Measurements from ENCODE around the gene CRYGN. TPM values are rescaled to one million over a fixed set of nuclear protein-coding genes. Genes with fewer than 3 reads are reported as not detected.

Gene CRYGN
- total and polyA plus RNA-seq, 5 donors from 2014 or later: 0.30 to 0.39 (median 0.38) TPM; not detected in 1

GRCh38 chr7:151457534-151457933 lies 17.6 kb upstream of the CRYGN start:
- H3K27ac ChIP-seq (ENCODE audit: insufficient read depth, low read length, poor library complexity, severe bottlenecking): no peak overlapping the region
- no peak for DNase-seq
- H3K9me3 ChIP-seq (ENCODE audit: control insufficient read depth in 2 of 2, low read length in 2 of 2): peaks cover 8 to 11% of the 10 kb centered on the region in 2 experiments
- no peaks in the 10 kb centered on the region for H3K27me3 ChIP-seq (ENCODE audit: control insufficient read depth, insufficient read depth, low read length)
- H3K4me3 Mint-ChIP-seq: no peak overlapping the region
- H3K4me3 ChIP-seq (ENCODE audit: low read depth, low read length): no peak overlapping the region
- H3K4me1 Mint-ChIP-seq: no peaks in the 10 kb centered on the region
- H3K27me3 Mint-ChIP-seq: peaks cover 30% of the 10 kb centered on the region
- H3K9me3 Mint-ChIP-seq: peaks cover 0 to 9% (median 2%) of the 10 kb centered on the region in 7 donors
- ATAC-seq (ENCODE audit: low read depth in 2 of 2): no peak
- no peak overlapping the region for H3K27ac Mint-ChIP-seq
- no peaks in the 10 kb centered on the region for H3K4me1 ChIP-seq (ENCODE audit: control insufficient read depth, insufficient read depth, low read length, poor library complexity, severe bottlenecking)
- no peaks in the 10 kb centered on the region for H3K36me3 ChIP-seq (ENCODE audit: control insufficient read depth, insufficient read depth, low read length)
- no peaks in the 10 kb centered on the region for H3K36me3 Mint-ChIP-seq

DNA sequence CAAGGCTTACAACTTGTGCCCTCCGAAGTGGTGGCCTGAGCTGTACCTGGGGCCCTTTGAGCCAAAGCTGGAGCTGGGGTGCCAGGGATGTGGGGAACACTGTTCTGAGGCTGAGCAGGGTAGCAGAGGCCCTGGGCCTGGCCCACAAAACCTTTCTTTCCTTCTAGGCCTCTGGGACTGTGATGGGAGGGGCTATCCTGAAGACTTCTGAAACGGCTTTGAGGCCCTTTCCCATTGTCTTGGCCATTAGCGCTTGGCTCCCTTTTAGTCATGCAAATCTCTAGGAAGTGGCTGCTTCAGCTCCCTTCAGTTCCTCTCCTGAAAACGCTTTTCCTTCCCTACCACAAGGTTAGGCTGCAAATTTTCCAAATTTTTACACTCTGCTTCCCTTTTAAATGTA lies 16.8 kb upstream of the CRYGN start:
- Histone ChIP-seq H3K4me3 (ENCODE audit: low read depth, low read length) (no peak overlapping the region), H3K9me3 (ENCODE audit: control insufficient read depth in 2 of 2, low read length in 2 of 2) (peaks cover 2 to 4% of the 10 kb centered on the region in 2 experiments), H3K27ac (ENCODE audit: insufficient read depth, low read length, poor library complexity, severe bottlenecking) (no peak overlapping the region), H3K4me1 (ENCODE audit: control insufficient read depth, insufficient read depth, low read length, poor library complexity, severe bottlenecking) (no peaks in the 10 kb centered on the region), H3K36me3 (ENCODE audit: control insufficient read depth, insufficient read depth, low read length) (no peaks in the 10 kb centered on the region), H3K27me3 (ENCODE audit: control insufficient read depth, insufficient read depth, low read length) (no peaks in the 10 kb centered on the region)
- H3K9me3 Mint-ChIP-seq: peaks cover 0 to 3% (median 0%) of the 10 kb centered on the region in 7 donors
- ATAC-seq (ENCODE audit: low read depth in 2 of 2) (no peak), DNase-seq (no peak)
- H3K4me3 Mint-ChIP-seq: no peak overlapping the region
- no peak overlapping the region for H3K27ac Mint-ChIP-seq
- no peaks in the 10 kb centered on the region for H3K36me3 Mint-ChIP-seq
- H3K27me3 Mint-ChIP-seq: peaks cover 30% of the 10 kb centered on the region
- H3K4me1 Mint-ChIP-seq: no peaks in the 10 kb centered on the region

GRCh38 chr7:151456276-151456675 lies 16.3 kb upstream of the CRYGN start:
- no peak overlapping the region for H3K27ac ChIP-seq (ENCODE audit: insufficient read depth, low read length, poor library complexity, severe bottlenecking)
- Mint-ChIP-seq H3K36me3 (no peaks in the 10 kb centered on the region), H3K4me3 (no peak overlapping the region), H3K27me3 (peaks cover 30% of the 10 kb centered on the region), H3K27ac (peak overlapping the region in 1 of 3 donors; percentile 38), H3K9me3 (peaks cover 0 to 3% (median 0%) of the 10 kb centered on the region in 7 donors), H3K4me1 (no peaks in the 10 kb centered on the region)
- ATAC-seq (ENCODE audit: low read depth in 2 of 2) (no peak), DNase-seq (no peak)
- H3K9me3 ChIP-seq (ENCODE audit: control insufficient read depth in 2 of 2, low read length in 2 of 2): peaks cover 0 to 2% of the 10 kb centered on the region in 2 experiments
- no peak overlapping the region for H3K4me3 ChIP-seq (ENCODE audit: low read depth, low read length)
- H3K4me1 ChIP-seq (ENCODE audit: control insufficient read depth, insufficient read depth, low read length, poor library complexity, severe bottlenecking): no peaks in the 10 kb centered on the region
- H3K36me3 ChIP-seq (ENCODE audit: control insufficient read depth, insufficient read depth, low read length): no peaks in the 10 kb centered on the region
- H3K27me3 ChIP-seq (ENCODE audit: control insufficient read depth, insufficient read depth, low read length): no peaks in the 10 kb centered on the region

- H3K27ac Mint-ChIP-seq: no peak overlapping the region
- Histone ChIP-seq H3K9me3 (ENCODE audit: control insufficient read depth in 2 of 2, low read length in 2 of 2) (peaks cover 0 to under 1% of the 10 kb centered on the region in 2 experiments), H3K4me1 (ENCODE audit: control insufficient read depth, insufficient read depth, low read length, poor library complexity, severe bottlenecking) (no peaks in the 10 kb centered on the region), H3K27me3 (ENCODE audit: control insufficient read depth, insufficient read depth, low read length) (no peaks in the 10 kb centered on the region), H3K4me3 (ENCODE audit: low read depth, low read length) (no peak overlapping the region), H3K36me3 (ENCODE audit: control insufficient read depth, insufficient read depth, low read length) (no peaks in the 10 kb centered on the region), H3K27ac (ENCODE audit: insufficient read depth, low read length, poor library complexity, severe bottlenecking) (no peak overlapping the region)
- no peaks in the 10 kb centered on the region for H3K36me3 Mint-ChIP-seq
- no peak overlapping the region for H3K4me3 Mint-ChIP-seq
- DNase-seq (no peak), ATAC-seq (ENCODE audit: low read depth in 2 of 2) (no peak)
- H3K4me1 Mint-ChIP-seq: no peaks in the 10 kb centered on the region
- H3K27me3 Mint-ChIP-seq: peaks cover 29% of the 10 kb centered on the region
- H3K9me3 Mint-ChIP-seq: peaks cover 0 to 1% (median 0%) of the 10 kb centered on the region in 7 donors
Measured at GRCh38 chr7:151455690-151456089, 15.7 kb upstream of the CRYGN start.

GRCh38 chr7:151454932-151455530 lies 15.1 kb upstream of the CRYGN start:
- Mint-ChIP-seq H3K36me3 (no peaks in the 10 kb centered on the region), H3K4me3 (no peak overlapping the region), H3K27ac (no peak overlapping the region), H3K27me3 (peaks cover 29% of the 10 kb centered on the region), H3K4me1 (no peaks in the 10 kb centered on the region), H3K9me3 (peaks cover 0 to 1% (median 0%) of the 10 kb centered on the region in 7 donors)
- ATAC-seq (ENCODE audit: low read depth in 2 of 2) (no peak), DNase-seq (no peak)
- H3K36me3 ChIP-seq (ENCODE audit: control insufficient read depth, insufficient read depth, low read length): no peaks in the 10 kb centered on the region
- no peaks in the 10 kb centered on the region for H3K9me3 ChIP-seq (ENCODE audit: control insufficient read depth in 2 of 2, low read length in 2 of 2)
- no peaks in the 10 kb centered on the region for H3K27me3 ChIP-seq (ENCODE audit: control insufficient read depth, insufficient read depth, low read length)
- no peaks in the 10 kb centered on the region for H3K4me1 ChIP-seq (ENCODE audit: control insufficient read depth, insufficient read depth, low read length, poor library complexity, severe bottlenecking)
- H3K27ac ChIP-seq (ENCODE audit: insufficient read depth, low read length, poor library complexity, severe bottlenecking): no peak overlapping the region
- H3K4me3 ChIP-seq (ENCODE audit: low read depth, low read length): no peak overlapping the region

- no peaks in the 10 kb centered on the region for H3K4me1 Mint-ChIP-seq
- H3K4me3 Mint-ChIP-seq: no peak overlapping the region
- H3K9me3 Mint-ChIP-seq: peaks cover 0 to 4% (median 0%) of the 10 kb centered on the region in 7 donors
- ATAC-seq (ENCODE audit: low read depth in 2 of 2) (no peak), DNase-seq (no peak)
- Histone ChIP-seq H3K4me3 (ENCODE audit: low read depth, low read length) (no peak overlapping the region), H3K27ac (ENCODE audit: insufficient read depth, low read length, poor library complexity, severe bottlenecking) (no peak overlapping the region), H3K27me3 (ENCODE audit: control insufficient read depth, insufficient read depth, low read length) (no peaks in the 10 kb centered on the region), H3K4me1 (ENCODE audit: control insufficient read depth, insufficient read depth, low read length, poor library complexity, severe bottlenecking) (no peaks in the 10 kb centered on the region), H3K36me3 (ENCODE audit: control insufficient read depth, insufficient read depth, low read length) (no peaks in the 10 kb centered on the region), H3K9me3 (ENCODE audit: control insufficient read depth in 2 of 2, low read length in 2 of 2) (no peaks in the 10 kb centered on the region)
- no peaks in the 10 kb centered on the region for H3K36me3 Mint-ChIP-seq
- no peak overlapping the region for H3K27ac Mint-ChIP-seq
- H3K27me3 Mint-ChIP-seq: peaks cover 24% of the 10 kb centered on the region
Measured at GRCh38 chr7:151454305-151454704, 14.4 kb upstream of the CRYGN start.

GRCh38 chr7:151453326-151453791 lies 13.4 kb upstream of the CRYGN start:
- DNase-seq (no peak), ATAC-seq (ENCODE audit: low read depth in 2 of 2) (no peak)
- Mint-ChIP-seq H3K9me3 (peaks cover 0 to 4% (median 0%) of the 10 kb centered on the region in 7 donors), H3K4me1 (no peaks in the 10 kb centered on the region), H3K27ac (no peak overlapping the region), H3K27me3 (peaks cover 28% of the 10 kb centered on the region), H3K36me3 (no peaks in the 10 kb centered on the region), H3K4me3 (no peak overlapping the region)
- Histone ChIP-seq H3K36me3 (ENCODE audit: control insufficient read depth, insufficient read depth, low read length) (no peaks in the 10 kb centered on the region), H3K9me3 (ENCODE audit: control insufficient read depth in 2 of 2, low read length in 2 of 2) (no peaks in the 10 kb centered on the region), H3K27me3 (ENCODE audit: control insufficient read depth, insufficient read depth, low read length) (no peaks in the 10 kb centered on the region), H3K4me3 (ENCODE audit: low read depth, low read length) (no peak overlapping the region), H3K4me1 (ENCODE audit: control insufficient read depth, insufficient read depth, low read length, poor library complexity, severe bottlenecking) (peaks cover 2% of the 10 kb centered on the region), H3K27ac (ENCODE audit: insufficient read depth, low read length, poor library complexity, severe bottlenecking) (no peak overlapping the region)

- ATAC-seq (ENCODE audit: low read depth in 2 of 2): no peak
Measured at GRCh38 chr7:151452680-151453325, 12.9 kb upstream of the CRYGN start.

More at GRCh38 chr7:151452680-151453325, 12.9 kb upstream of the CRYGN start:
- H3K27ac ChIP-seq (ENCODE audit: insufficient read depth, low read length, poor library complexity, severe bottlenecking): no peak overlapping the region
- H3K4me1 ChIP-seq (ENCODE audit: control insufficient read depth, insufficient read depth, low read length, poor library complexity, severe bottlenecking): peaks cover 7% of the 10 kb centered on the region
- H3K4me3 Mint-ChIP-seq: no peak overlapping the region
- no peaks in the 10 kb centered on the region for H3K27me3 ChIP-seq (ENCODE audit: control insufficient read depth, insufficient read depth, low read length)
- no peaks in the 10 kb centered on the region for H3K36me3 Mint-ChIP-seq
- DNase-seq: no peak
- H3K4me3 ChIP-seq (ENCODE audit: low read depth, low read length): no peak overlapping the region
- peaks cover 0 to 4% (median 0%) of the 10 kb centered on the region in 7 donors for H3K9me3 Mint-ChIP-seq
- no peaks in the 10 kb centered on the region for H3K9me3 ChIP-seq (ENCODE audit: control insufficient read depth in 2 of 2, low read length in 2 of 2)
- no peak overlapping the region for H3K27ac Mint-ChIP-seq
- peaks cover 28% of the 10 kb centered on the region for H3K27me3 Mint-ChIP-seq
- H3K4me1 Mint-ChIP-seq: no peaks in the 10 kb centered on the region
- H3K36me3 ChIP-seq (ENCODE audit: control insufficient read depth, insufficient read depth, low read length): no peaks in the 10 kb centered on the region

Measured in CD4-positive, CD25-positive, alpha-beta regulatory T cell (primary cell).